Measurements from ENCODE around the gene SLC46A2. TPM values are rescaled to one million over a fixed set of nuclear protein-coding genes. Genes with fewer than 3 reads are reported as not detected.

SLC46A2 gene
- total RNA-seq, 4 donors from 2014 or later: 0.22 to 3.1 TPM; not detected in 2

DNA sequence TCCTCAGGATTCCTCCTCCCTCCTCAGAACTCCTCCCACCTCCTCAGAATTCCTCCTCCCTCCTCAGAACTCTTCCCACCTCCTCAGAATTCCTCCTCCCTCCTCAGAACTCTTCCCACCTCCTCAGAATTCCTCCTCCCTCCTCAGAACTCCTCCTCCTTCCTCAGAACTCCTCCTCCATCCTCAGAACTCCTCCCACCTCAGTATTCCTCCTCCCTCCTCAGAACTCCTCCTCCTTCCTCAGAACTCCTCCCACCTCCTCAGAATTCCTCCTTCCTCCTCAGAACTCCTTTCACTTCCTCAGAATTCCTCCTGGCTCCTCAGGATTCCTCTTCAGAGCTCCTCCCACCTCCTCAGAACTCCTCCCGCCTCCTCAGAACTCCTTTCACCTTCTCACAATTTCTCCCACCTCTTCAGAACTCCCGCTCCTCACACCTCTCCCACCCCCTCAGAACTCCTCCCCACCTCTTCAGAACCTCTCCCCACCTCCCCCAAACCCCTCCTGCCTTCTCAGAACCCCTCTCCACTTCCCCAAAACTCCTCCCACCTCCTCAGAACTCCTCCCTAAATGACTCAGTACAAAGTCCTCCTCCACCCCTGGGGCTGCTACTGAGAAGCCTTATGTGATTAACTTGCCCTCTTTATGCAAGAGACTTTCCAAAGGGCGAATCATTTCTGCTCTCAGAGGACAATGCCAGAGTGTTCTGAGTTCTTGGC lies 23.2 kb downstream of the SLC46A2 start:
- TF ChIP-seq, protein P1, sequence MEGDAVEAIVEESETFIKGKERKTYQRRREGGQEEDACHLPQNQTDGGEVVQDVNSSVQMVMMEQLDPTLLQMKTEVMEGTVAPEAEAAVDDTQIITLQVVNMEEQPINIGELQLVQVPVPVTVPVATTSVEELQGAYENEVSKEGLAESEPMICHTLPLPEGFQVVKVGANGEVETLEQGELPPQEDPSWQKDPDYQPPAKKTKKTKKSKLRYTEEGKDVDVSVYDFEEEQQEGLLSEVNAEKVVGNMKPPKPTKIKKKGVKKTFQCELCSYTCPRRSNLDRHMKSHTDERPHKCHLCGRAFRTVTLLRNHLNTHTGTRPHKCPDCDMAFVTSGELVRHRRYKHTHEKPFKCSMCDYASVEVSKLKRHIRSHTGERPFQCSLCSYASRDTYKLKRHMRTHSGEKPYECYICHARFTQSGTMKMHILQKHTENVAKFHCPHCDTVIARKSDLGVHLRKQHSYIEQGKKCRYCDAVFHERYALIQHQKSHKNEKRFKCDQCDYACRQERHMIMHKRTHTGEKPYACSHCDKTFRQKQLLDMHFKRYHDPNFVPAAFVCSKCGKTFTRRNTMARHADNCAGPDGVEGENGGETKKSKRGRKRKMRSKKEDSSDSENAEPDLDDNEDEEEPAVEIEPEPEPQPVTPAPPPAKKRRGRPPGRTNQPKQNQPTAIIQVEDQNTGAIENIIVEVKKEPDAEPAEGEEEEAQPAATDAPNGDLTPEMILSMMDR (IDR thresholded peaks at IDR 0.05; ENCODE audit: low read depth): no peak

DNA sequence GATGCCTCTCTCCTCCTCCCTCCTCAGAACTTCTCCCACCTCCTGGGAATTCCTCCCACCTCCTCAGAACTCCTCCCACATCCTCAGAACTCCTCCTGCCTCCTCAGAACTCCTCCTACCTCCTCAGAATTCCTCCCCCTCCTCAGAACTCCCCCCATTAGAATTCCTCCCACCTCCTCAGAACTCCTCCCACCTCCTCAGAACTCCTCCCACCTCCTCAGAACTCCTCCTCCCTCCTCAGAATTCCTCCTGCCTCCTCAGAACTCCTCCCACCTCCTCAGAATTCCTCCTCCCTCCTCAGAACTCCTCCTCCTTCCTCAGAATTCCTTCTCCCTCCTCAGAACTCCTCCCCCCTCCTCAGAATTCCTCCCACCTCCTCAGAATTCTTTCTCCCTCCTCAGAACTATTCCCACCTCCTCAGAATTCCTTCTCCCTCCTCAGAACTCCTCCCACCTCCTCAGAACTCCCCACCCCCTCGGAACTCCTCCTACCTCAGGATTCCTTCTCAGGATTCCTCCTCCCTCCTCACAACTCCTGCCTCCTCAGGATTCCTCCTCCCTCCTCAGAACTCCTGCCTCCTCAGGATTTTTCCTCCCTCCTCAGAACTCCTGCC lies 23.9 kb downstream of the SLC46A2 start:
- TF ChIP-seq, protein P1 (IDR thresholded peaks at IDR 0.05; ENCODE audit: low read depth): no peak

DNA sequence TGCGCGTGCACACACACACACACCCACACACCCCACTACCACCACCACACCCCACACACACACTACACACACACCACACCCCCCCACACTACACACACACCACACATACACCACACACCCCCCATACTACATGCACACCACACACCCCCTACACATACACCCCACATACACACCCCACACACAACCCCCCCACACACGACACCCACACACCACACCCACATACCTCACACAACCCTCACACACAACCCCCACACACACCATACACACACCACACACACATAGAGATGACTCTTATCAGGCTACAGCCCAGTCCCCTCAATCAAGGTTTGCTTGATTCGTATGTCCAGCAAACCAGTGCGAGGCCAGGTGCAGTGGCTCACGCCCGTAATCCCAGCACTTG lies 25.7 kb downstream of the SLC46A2 start:
- TF ChIP-seq, protein P1 (IDR thresholded peaks at IDR 0.05; ENCODE audit: low read depth): no peak

DNA sequence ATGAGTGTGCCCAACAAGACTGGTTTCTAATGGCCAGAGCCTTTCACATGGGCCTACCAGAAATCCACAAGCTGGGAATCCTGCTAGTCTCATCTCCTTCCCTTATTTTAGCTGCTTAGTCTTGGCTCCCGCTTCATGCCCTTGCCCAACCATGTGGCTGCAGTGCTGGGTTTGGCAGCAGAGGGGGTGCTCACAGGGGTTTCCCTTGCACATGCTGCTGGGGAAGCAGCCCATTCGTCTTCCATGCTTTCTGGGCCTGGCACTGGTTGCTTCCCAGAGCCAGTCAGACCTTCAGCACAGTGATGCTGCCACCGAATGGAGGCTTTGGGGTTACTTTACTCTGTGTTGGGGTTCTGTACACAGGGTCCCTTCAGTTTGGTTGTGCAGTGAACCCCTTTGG lies 26.3 kb downstream of the SLC46A2 start:
- TF ChIP-seq, protein P1 (IDR thresholded peaks at IDR 0.05; ENCODE audit: low read depth): no peak

DNA sequence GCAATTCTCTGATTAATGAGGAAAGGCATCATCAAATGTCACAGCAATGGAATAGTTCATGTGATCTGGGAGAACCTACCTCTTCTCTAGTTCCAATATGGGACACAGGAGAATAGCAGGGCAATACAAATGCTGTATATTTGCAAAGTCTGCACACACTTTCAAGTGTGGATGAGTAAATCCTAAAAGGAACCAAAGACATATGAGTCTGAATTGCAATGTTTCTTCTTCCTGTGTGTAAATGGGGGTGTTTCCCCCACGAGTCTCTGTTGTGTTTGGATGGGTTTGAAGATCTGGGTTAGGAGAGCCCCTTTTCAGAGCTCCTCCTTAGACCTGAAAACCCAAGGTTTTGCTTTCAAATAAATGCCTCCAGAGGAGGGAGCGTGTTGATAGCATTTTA lies 26.9 kb downstream of the SLC46A2 start:
- TF ChIP-seq, protein P1 (IDR thresholded peaks at IDR 0.05; ENCODE audit: low read depth): no peak

DNA sequence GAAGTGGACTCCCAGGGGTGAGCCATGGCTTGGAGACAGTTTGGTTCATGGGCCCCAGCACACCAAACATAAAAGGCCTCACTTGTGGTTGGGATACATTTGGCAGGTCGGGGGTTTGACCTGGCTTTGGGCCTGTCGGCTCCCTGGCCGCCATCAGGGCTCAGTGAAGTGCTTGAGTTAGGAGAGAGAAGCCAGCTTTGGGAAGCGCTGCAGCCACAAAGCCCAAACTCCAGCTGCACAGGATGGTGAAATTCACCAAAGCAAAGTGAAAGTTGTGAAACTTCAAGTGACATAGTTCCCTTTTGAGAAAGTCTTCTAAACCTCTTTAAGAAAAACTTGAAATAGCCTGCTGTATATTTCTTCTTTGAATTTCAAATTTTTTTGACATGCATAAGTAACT lies 27.5 kb downstream of the SLC46A2 start:
- TF ChIP-seq, protein P1 (IDR thresholded peaks at IDR 0.05; ENCODE audit: low read depth): no peak

DNA sequence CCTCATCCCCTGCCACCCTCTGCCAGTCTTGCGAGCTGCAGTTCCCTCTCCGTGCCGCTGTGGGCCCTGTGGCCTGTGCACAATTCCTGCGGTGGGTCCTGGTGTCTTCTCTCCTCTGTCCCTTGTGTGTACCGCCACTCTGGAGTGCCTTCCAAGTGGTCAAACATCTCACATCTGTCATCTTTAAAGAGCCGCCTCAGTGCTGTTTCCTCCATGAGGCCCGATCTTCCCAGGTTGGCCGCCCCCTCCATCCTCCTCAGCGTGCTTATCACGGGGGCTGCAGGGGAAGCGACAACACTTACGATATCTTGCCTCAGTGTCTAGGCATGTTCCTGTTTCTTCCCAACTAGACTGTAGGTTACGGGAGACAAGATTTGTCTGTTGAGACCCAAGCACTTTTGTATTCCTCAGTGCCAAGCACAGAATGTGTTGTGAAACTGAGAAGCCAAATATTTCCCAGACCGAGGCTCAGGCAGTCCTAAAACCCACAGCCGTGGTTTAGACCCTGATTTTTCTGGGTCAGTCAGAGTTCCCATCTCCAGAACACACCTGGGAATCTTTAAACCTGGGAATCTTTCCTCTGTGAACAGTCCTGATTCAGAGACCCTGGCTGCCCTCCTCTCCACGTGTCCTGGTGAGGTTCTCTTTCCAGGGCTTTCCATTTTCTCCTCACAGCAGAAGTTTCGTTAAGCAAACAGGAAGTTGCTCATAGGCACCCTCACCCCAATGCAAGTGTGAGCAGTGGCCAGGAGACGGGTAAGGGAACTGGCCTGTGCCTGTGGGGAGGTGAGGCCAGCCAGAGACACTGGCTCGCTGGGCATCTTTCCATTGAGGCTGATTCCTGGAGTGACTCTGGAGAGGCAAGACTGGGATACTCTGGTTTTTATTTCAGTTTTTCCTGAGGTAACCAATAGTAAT lies 28.8 kb downstream of the SLC46A2 start:
- TF ChIP-seq, protein P1 (IDR thresholded peaks at IDR 0.05; ENCODE audit: low read depth): no peak

All from subcutaneous adipose tissue (tissue), 4 donors.